ENCODE data around the gene NMT1. TPM values are rescaled to one million over a fixed set of nuclear protein-coding genes. Genes with fewer than 3 reads are reported as not detected.
A peak's percentile ranks its signal among the peaks of the same experiment; 100 is the strongest.

The NMT1 gene
- total and polyA plus RNA-seq, 4 donors, result 37.7 to 120 (median 48.9) TPM

DNA sequence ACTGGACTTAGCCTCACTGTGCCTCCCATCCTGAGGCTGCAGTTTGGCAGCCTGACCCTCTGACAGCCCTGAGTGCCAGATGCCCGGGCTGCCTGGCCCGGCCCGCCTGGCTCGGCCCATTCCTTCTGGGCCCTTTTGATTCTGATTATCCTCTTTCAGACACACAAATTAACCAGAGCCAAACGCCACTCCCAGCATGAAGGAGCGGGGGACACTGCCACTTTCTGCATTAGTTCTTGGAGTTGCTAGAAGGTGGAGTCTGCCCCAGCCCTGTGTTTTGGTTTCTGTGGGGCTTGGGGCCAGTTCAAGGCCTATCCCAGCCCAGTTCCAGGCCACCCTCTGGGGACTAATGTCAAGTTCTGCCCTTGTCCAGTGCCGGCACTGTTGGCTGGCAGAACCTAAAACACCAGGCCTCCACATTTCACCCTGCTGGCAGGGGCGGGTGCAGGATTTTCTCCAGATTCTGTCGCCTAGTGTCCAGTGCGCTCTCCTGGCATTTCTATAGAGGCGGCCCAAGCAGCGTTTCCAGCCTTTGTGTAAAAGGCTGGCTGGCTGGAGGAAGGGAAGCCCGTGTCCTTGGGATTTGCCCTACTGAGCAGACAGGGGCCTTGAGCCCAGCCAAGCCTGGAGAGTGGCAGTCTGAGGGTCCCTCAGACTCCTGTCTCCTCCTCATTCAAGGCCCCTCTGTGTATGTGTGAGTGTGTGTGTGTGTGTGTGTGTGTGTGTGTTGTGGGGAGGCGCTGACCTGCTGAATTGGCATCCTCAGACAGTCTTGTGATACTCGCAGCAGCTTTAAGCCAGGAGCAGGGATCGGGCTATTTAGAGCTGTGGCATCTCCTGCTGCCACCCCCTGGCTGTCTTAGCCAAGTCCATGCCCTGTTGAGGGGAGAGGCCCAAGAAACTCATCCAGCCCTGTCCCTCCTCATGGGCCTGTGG, 49.8 kb downstream of the NMT1 start:
- ATAC-seq (ENCODE audit: insufficient read depth, low FRiP score), result no peak
- WGBS, 2 donors, result 85 to 92% methylated on average over 16 of the region's 16 CpGs

DNA sequence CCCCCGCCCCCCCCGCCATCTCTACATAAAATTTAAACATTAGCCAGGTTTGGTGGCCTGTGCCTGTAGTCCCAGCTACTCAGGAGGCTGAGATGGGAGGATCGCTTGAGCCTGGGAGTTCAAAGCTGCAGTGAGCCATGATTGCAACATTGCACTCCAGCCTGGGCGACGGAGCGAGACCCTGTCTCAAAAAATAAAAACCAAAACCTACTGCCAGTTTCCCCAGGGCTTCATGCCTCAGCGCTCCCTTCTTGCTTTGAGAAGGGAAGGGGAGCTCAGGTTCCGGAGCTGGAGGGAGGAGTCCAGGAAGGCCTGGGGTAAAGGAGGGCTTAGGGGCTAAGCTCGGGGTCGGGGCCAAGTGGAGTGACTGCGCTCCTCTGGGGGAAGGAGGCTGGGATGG, 50.7 kb downstream of the NMT1 start:
- WGBS, 2 donors, result 94 to 95% methylated on average over 11 of the region's 11 CpGs
- Histone ChIP-seq H3K27me3 (ENCODE audit: control insufficient read depth in 3 of 3, insufficient read depth in 3 of 3, low read length in 2 of 3) (no peaks in the 10 kb centered on the region), H3K9me3 (ENCODE audit: control insufficient read depth in 4 of 4, insufficient read depth in 3 of 4, low read length in 3 of 4) (no peaks in the 10 kb centered on the region), H3K27ac (ENCODE audit: low read depth in 1 of 2, low read length in 1 of 2) (peak overlapping the region in 1 of 2 donors; percentile 80), H3K36me3 (ENCODE audit: control insufficient read depth in 4 of 4, insufficient read depth in 4 of 4, low read length in 4 of 4) (peaks cover 0 to 25% (median 8%) of the 10 kb centered on the region in 4 donors), H3K4me1 (ENCODE audit: control insufficient read depth in 5 of 5, insufficient read depth in 5 of 5, low read length in 5 of 5) (peaks cover 0 to 2% (median 0%) of the 10 kb centered on the region in 5 donors), H3K4me3 (no peak overlapping the region), H3K9ac (ENCODE audit: insufficient read depth in 1 of 2, low read length in 2 of 2) (no peak overlapping the region)
- DNase-seq (no peak), ATAC-seq (ENCODE audit: insufficient read depth, low FRiP score) (no peak)
- no peak for TF ChIP-seq CTCF (IDR thresholded peaks at IDR 0.05; ENCODE audit: control extremely low read depth, extremely low read depth)

More for the DNA sequence above, 49.8 kb downstream of the NMT1 start:
- Histone ChIP-seq H3K9me3 (ENCODE audit: control insufficient read depth in 4 of 4, insufficient read depth in 3 of 4, low read length in 3 of 4) (no peaks in the 10 kb centered on the region), H3K4me1 (ENCODE audit: control insufficient read depth in 5 of 5, insufficient read depth in 5 of 5, low read length in 5 of 5) (peaks cover 0 to 2% (median 0%) of the 10 kb centered on the region in 5 donors), H3K36me3 (ENCODE audit: control insufficient read depth in 4 of 4, insufficient read depth in 4 of 4, low read length in 4 of 4) (peaks cover 0 to 29% (median 10%) of the 10 kb centered on the region in 4 donors), H3K4me3 (no peak overlapping the region), H3K9ac (ENCODE audit: insufficient read depth in 1 of 2, low read length in 2 of 2) (no peak overlapping the region), H3K27me3 (ENCODE audit: control insufficient read depth in 3 of 3, insufficient read depth in 3 of 3, low read length in 2 of 3) (no peaks in the 10 kb centered on the region), H3K27ac (ENCODE audit: low read depth in 1 of 2, low read length in 1 of 2) (peak overlapping the region in 1 of 2 donors; percentile 80)
- TF ChIP-seq CTCF (IDR thresholded peaks at IDR 0.05; ENCODE audit: control extremely low read depth, extremely low read depth), result no peak
- DNase-seq, result no peak

DNA sequence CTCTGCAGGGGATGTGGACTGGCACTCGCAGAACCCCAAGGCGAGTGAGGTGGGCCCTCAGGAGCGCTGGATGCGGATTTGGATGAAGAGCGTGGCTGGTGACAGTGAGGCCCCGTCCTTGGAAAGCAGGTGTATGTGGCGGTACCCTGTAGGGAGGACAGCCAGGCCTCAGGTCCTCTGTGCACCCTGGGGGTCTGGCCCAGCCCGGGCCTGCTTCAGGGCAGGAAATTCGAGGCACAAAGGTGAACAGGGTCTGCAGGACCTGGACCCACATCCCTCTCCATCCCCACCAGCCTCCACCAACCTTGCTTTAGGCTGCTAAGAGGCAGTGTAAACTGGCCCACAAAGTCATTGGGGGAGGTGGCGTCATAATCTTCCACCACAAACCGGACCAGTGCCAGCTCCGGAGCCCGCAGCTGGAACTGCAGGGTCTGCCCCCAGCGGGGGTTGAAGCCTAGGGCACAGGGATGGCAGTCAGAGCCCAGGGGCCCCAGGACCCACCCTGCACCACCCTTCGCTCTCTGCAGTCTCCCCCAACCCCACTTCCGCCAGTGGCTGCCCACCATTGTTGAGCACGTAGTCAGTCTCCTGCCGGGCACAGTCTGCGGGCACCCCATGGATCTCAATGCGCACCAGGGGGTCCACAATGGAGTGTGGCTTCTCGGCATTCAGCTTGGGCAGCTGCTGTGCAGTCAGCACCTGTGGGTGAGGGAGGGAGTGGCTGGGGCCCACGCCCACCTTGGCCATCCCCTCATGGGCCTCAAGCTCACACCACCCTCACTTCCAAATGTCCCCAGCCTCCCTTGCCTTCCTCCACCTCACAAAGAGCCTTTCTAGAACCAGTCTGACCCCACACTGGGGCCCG, 51.7 kb downstream of the NMT1 start:
- no peaks in the 10 kb centered on the region for H3K27me3 ChIP-seq (ENCODE audit: control insufficient read depth in 3 of 3, insufficient read depth in 3 of 3, low read length in 2 of 3)
- no peak for DNase-seq
- H3K9me3 ChIP-seq (ENCODE audit: control insufficient read depth in 4 of 4, insufficient read depth in 3 of 4, low read length in 3 of 4), result no peaks in the 10 kb centered on the region
- no peak for ATAC-seq (ENCODE audit: insufficient read depth, low FRiP score)
- no peak overlapping the region for H3K4me3 ChIP-seq
- WGBS, 2 donors, result 95 to 96% methylated on average over 23 of the region's 23 CpGs
- H3K4me1 ChIP-seq (ENCODE audit: control insufficient read depth in 5 of 5, insufficient read depth in 5 of 5, low read length in 5 of 5), result peaks cover 0 to 2% (median 0%) of the 10 kb centered on the region in 5 donors
- no peak for TF ChIP-seq CTCF (IDR thresholded peaks at IDR 0.05; ENCODE audit: control extremely low read depth, extremely low read depth)
- peaks cover 0 to 15% (median 4%) of the 10 kb centered on the region in 4 donors for H3K36me3 ChIP-seq (ENCODE audit: control insufficient read depth in 4 of 4, insufficient read depth in 4 of 4, low read length in 4 of 4)
- H3K27ac ChIP-seq (ENCODE audit: low read depth in 1 of 2, low read length in 1 of 2), result no peak overlapping the region
- no peak overlapping the region for H3K9ac ChIP-seq (ENCODE audit: insufficient read depth in 1 of 2, low read length in 2 of 2)

Data from lung (tissue), 12 donors.